Cardiac muscle cell (in vitro differentiated cells and primary cell): Measurements from ENCODE around the gene CCER1. TPM values are rescaled to one million over a fixed set of nuclear protein-coding genes. Genes with fewer than 3 reads are reported as not detected.

Experiments used
- DNase-seq, 2 donors: peaks; one replicate each; pipeline versions ENCODE4 v3.0.0 to v3.0.0-alpha.2; 2010 to 2017; ENCODE audit warnings: low read depth in 1 of 2, low spot score in 1 of 2
- H3K27ac ChIP-seq: fragments of 200-600 bp; sonication (generic); 2 replicates; pipeline ENCODE4 v1.5.1; 2016
- H3K27me3 ChIP-seq: fragments of 200-600 bp; sonication (generic); 2 replicates; pipeline ENCODE4 v1.6.0; 2016; ENCODE audit warnings: control low read depth
- H3K36me3 ChIP-seq: fragments of 200-600 bp; sonication (generic); 2 replicates; pipeline ENCODE4 v1.5.1; 2016; ENCODE audit warnings: control low read depth
- H3K4me1 ChIP-seq: fragments of 200-600 bp; sonication (generic); 2 replicates; pipeline ENCODE4 v1.8.1; 2017; ENCODE audit warnings: low read depth, mild to moderate bottlenecking, mixed run types
- H3K4me3 ChIP-seq: fragments of 200-600 bp; sonication (generic); 2 replicates; pipeline ENCODE4 v1.5.1; 2016; ENCODE audit warnings: mild to moderate bottlenecking
- H3K9me3 ChIP-seq: fragments of 200-600 bp; sonication (generic); 2 replicates; pipeline ENCODE4 v1.5.1; 2017; ENCODE audit warnings: low read depth, mild to moderate bottlenecking, control low read depth
- polyA plus RNA-seq: library from polyadenylated mRNA; unstranded; fragments of >200 nt; fragmentation: Nextera tagmentation; extraction: Ambion mirVana; gene quantifications from 2 replicates; pipeline ENCODE4 v1.2.1, GENCODE V29; 2016
- total RNA-seq: library from RNA; depleted of rRNA; stranded (reverse); fragments of >200 nt; gene quantifications from 2 replicates; pipeline ENCODE4 v1.2.3, GENCODE V29; 2016
- TF ChIP-seq, protein P1 (sequence below): IDR thresholded peaks from 2 replicates; pipeline ENCODE4 v1.5.1; 2012; ENCODE audit warnings: low read depth, mild to moderate bottlenecking, low read length

Gene CCER1, protein sequence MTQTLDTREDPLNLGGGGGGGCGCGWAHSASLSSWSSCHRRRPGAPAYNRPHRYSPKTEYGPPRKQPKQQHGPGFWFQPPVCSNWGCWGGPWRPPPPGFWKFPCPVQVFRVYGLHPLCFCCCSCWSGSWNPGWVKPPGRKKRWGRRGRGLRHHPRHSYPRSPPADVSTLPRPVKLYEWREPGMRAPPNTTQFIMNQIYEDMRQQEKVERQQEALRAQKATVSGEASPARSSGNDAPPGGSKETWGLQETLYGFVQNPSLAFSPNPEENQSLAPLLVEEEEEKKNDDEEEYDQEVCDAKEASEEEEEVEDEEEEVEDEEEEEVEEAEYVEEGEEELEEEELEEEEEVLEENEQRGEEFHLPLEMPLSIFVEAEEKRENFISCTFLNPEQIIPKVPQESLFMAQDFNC
- total RNA-seq (not detected in 2 replicates), polyA plus RNA-seq (not detected in 2 replicates)

DNA sequence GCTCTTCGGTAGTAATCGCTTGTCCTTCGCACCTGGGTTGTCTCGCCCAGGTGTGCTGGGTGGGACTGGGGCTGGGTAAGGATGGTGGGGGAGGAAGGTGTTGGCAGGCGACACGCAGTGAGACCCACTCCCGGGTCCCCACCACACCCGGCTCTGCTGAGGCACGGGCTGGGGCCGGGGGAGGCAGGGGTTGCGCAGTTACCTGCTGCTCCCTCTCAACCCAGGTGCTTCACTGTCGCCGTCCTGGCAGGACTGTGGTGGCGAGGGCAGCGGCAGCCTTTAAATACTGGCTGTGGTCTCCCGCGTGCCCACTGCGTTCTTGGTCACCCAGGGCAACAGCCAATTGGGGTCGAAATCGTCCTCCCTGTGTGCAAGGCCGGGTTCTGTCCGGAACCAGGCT is at the start of gene CCER1:
Gene CCER1 (minus strand): TSS at position 256 of the 400 bp plus-strand sequence. CDS start 434 bp downstream, outside the sequence.
- H3K36me3 ChIP-seq: no peaks in the 10 kb centered on the region
- H3K27me3 ChIP-seq: no peaks in the 10 kb centered on the region
- TF ChIP-seq, protein P1, sequence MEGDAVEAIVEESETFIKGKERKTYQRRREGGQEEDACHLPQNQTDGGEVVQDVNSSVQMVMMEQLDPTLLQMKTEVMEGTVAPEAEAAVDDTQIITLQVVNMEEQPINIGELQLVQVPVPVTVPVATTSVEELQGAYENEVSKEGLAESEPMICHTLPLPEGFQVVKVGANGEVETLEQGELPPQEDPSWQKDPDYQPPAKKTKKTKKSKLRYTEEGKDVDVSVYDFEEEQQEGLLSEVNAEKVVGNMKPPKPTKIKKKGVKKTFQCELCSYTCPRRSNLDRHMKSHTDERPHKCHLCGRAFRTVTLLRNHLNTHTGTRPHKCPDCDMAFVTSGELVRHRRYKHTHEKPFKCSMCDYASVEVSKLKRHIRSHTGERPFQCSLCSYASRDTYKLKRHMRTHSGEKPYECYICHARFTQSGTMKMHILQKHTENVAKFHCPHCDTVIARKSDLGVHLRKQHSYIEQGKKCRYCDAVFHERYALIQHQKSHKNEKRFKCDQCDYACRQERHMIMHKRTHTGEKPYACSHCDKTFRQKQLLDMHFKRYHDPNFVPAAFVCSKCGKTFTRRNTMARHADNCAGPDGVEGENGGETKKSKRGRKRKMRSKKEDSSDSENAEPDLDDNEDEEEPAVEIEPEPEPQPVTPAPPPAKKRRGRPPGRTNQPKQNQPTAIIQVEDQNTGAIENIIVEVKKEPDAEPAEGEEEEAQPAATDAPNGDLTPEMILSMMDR: no peak
- H3K4me1 ChIP-seq: no peaks in the 10 kb centered on the region
- no peak within 1 kb of the TSS for H3K4me3 ChIP-seq
- DNase-seq: no peak
- no peaks in the 10 kb centered on the region for H3K9me3 ChIP-seq
- no peak within 1 kb of the TSS for H3K27ac ChIP-seq

DNA sequence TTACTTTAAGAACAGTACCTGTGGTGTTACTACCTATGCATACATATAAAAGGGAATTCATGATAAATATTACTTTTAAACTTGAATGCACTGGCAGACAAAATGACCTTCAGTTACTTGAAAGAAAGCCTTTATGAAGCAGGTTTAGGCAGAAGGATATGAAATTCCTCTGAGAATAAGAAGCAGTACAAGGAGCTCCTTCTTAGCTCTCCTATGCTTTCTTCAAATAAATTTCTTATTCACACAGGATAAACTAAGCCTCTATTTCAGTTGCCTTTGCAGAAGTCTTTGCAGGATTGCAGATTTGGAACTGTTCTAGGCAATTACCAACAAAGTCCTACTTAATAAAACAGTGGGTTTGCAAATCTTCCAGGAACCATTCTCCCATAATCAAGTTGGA is 48.8 kb upstream of the CCER1 start:
- H3K27me3 ChIP-seq: no peaks in the 10 kb centered on the region
- no peaks in the 10 kb centered on the region for H3K4me1 ChIP-seq
- TF ChIP-seq, protein P1: no peak
- no peak overlapping the region for H3K27ac ChIP-seq
- H3K9me3 ChIP-seq: no peaks in the 10 kb centered on the region
- no peak overlapping the region for H3K4me3 ChIP-seq
- DNase-seq: no peak
- no peaks in the 10 kb centered on the region for H3K36me3 ChIP-seq

DNA sequence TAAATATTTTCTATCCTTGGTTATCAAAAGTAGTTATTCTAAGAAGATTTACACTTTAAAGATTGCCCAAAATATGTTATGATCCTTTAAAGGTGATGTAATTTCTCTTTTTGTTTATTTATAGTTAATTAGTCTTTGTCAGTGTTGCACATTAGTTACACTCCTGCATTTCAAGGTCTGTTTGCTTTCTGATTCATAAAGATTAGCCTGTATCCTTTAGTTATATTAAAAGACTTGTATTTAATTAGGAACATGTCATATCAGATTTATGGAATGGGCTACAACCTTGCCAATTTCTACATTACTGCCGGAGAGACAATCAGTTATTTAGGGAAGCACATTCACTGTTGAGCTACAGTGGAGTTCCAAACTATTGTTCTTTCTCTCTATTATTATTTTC is 46.3 kb upstream of the CCER1 start:
- no peak for DNase-seq
- no peak overlapping the region for H3K27ac ChIP-seq
- H3K4me3 ChIP-seq: no peak overlapping the region
- no peaks in the 10 kb centered on the region for H3K9me3 ChIP-seq
- no peaks in the 10 kb centered on the region for H3K27me3 ChIP-seq
- TF ChIP-seq, protein P1: no peak
- no peaks in the 10 kb centered on the region for H3K36me3 ChIP-seq
- no peaks in the 10 kb centered on the region for H3K4me1 ChIP-seq

DNA sequence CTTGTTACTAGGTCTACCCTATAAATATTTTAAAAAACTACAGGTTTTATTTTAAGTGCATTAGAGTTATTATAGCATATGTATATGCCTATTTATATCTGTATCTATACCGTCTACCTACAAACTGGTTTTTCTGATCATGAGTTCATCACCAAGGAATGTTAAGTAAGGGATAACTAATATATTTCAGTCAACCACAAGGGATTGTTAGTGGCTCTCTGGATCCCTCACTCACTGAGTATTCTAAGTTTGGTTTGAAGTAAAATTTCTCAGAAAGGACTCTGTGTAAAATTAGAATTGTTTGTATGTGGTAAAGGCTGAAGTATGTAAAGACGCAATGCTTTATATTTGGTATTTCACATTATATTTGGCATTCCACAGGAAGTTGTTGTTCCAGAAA is 45.0 kb upstream of the CCER1 start:
- TF ChIP-seq, protein P1: no peak
- Histone ChIP-seq H3K4me3 (no peak overlapping the region), H3K4me1 (peaks cover 3% of the 10 kb centered on the region), H3K36me3 (no peaks in the 10 kb centered on the region), H3K27ac (no peak overlapping the region), H3K27me3 (no peaks in the 10 kb centered on the region), H3K9me3 (no peaks in the 10 kb centered on the region)
- no peak for DNase-seq

DNA sequence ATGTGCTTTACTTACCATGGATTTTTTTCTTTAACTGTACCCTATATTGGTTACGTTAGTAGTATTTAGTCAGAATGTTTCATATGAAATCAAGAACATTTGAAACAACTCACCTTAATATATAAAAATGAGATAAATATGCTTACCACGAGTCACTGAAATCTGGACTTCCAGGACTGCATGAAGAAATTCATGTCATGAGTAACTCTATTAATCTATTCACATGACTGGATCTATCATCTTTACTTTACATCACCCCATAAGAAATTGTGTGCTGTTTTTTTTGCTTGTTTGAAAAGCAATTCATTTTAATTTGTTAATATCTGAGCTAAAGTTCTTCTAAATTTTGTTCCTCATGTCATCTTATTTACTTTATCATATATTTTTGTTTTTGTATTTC is 44.6 kb upstream of the CCER1 start:
- H3K27ac ChIP-seq: no peak overlapping the region

More for the DNA sequence above, 44.6 kb upstream of the CCER1 start:
- Histone ChIP-seq H3K4me1 (peaks cover 7% of the 10 kb centered on the region), H3K4me3 (no peak overlapping the region), H3K27me3 (no peaks in the 10 kb centered on the region), H3K36me3 (no peaks in the 10 kb centered on the region), H3K9me3 (no peaks in the 10 kb centered on the region)
- TF ChIP-seq, protein P1: no peak
- DNase-seq: no peak
